GM12878 (cell line): ENCODE measurements around the gene SETBP1. TPM values are rescaled to one million over a fixed set of nuclear protein-coding genes. Genes with fewer than 3 reads are reported as not detected.

Source experiments
- ATAC-seq: fragments of 200-7000 bp; cut with Tn5 transposase; 3 replicates; pipeline ENCODE4 v1.9.1; 2020; ENCODE audit warnings: mild to moderate bottlenecking, moderate library complexity
- BruUV-seq: library from RNA; stranded (reverse); fragments of 400-500 nt; replicated peaks from 2 replicates; lab custom pipeline; 2021; lab: Mats Ljungman, UMichigan
- CTCF ChIA-PET: fragments of 300-600 bp; sonication (Branson Sonifier 250); formaldehyde crosslinking; extraction: SDS; loops from one replicate; lab custom pipeline; 2021; ENCODE audit warnings: inconsistent platforms; lab: Yijun Ruan, JAX
- POLR2A ChIA-PET: fragments of 350-600 bp; formaldehyde crosslinking; extraction: SDS; loops from one replicate; lab custom pipeline; 2021; ENCODE audit warnings: inconsistent platforms; lab: Charles Lee
- RAD21 ChIA-PET: fragments of 300-600 bp; sonication (Branson Sonifier 250); formaldehyde crosslinking; loops from one replicate; lab custom pipeline; 2023; ENCODE audit warnings: antibody characterized with exemption; ENCODE audit not compliant: unreplicated experiment; lab: Charles Lee
- SMC1A ChIA-PET: fragments of 300-600 bp; sonication (Branson Sonifier 250); formaldehyde crosslinking; loops from one replicate; lab custom pipeline; 2023; ENCODE audit not compliant: unreplicated experiment, uncharacterized antibody; lab: Charles Lee
- DNase-seq: peaks from one replicate; pipeline ENCODE4 v3.0.0-alpha.2; 2011; ENCODE audit warnings: low read depth, low spot score
- FAIRE-seq: peaks from 3 replicates; lab custom pipeline; 2011; peaks lifted over from hg19 to GRCh38; lab: Jason Lieb, UNC
- H2AFZ ChIP-seq: 2 replicates; pipeline ENCODE4 v1.6.0; 2011; ENCODE audit warnings: low read depth, low read length, control low read depth; ENCODE audit not compliant: control insufficient read depth
- H3K27ac ChIP-seq: 2 replicates; pipeline ENCODE4 v1.5.1; 2011; ENCODE audit warnings: control low read depth; ENCODE audit not compliant: control insufficient read depth, insufficient read depth
- H3K27me3 ChIP-seq, 2 experiments: replicated peaks in 1 of 2; 2 replicates each; pipeline versions ENCODE4 v1.6.0 to v1.6.1; 2011; ENCODE audit warnings: low read length in 1 of 2; ENCODE audit not compliant: control insufficient read depth in 2 of 2, insufficient read depth in 2 of 2
- H3K36me3 ChIP-seq, 2 experiments: 2 replicates each; pipeline ENCODE4 v1.5.1; 2011; ENCODE audit warnings: low read length in 1 of 2; ENCODE audit not compliant: control insufficient read depth in 2 of 2, insufficient read depth in 2 of 2
- H3K4me1 ChIP-seq: 2 replicates; pipeline ENCODE4 v1.6.1; 2011; ENCODE audit warnings: mild to moderate bottlenecking, low read length, moderate library complexity, mixed read lengths; ENCODE audit not compliant: control insufficient read depth, insufficient read depth
- H3K4me2 ChIP-seq: 2 replicates; pipeline ENCODE4 v1.6.0; 2011; ENCODE audit warnings: control low read depth; ENCODE audit not compliant: control insufficient read depth, insufficient read depth
- H3K4me3 ChIP-seq: fragments of 200-600 bp; sonication (generic); 2 replicates; pipeline ENCODE4 v1.5.1; 2016
- H3K79me2 ChIP-seq: 2 replicates; pipeline ENCODE4 v1.6.0; 2011; ENCODE audit warnings: low read length; ENCODE audit not compliant: control insufficient read depth, insufficient read depth
- H3K9ac ChIP-seq: 2 replicates; pipeline ENCODE4 v1.8.0; 2011; ENCODE audit warnings: low read length, control low read depth, mixed read lengths; ENCODE audit not compliant: control insufficient read depth, insufficient read depth
- H3K9me3 ChIP-seq: replicated peaks from 3 replicates; pipeline ENCODE4 v1.5.1; 2011; ENCODE audit warnings: mild to moderate bottlenecking, low read length; ENCODE audit not compliant: control insufficient read depth, insufficient read depth
- H4K20me1 ChIP-seq: 2 replicates; pipeline ENCODE4 v1.6.0; 2011; ENCODE audit not compliant: control insufficient read depth, insufficient read depth
- CBX3 ChIP-seq: fragments of 200-600 bp; sonication (generic); IDR thresholded peaks from 2 replicates; pipeline ENCODE4 v1.6.1; 2016; ENCODE audit warnings: low read depth, borderline replicate concordance
- CEBPZ ChIP-seq: fragments of 150-350 bp; IDR thresholded peaks from 2 replicates; pipeline ENCODE4 v1.6.1; 2016; ENCODE audit warnings: low read depth, low read length
- CHD4 ChIP-seq: fragments of 200-600 bp; sonication (generic); IDR thresholded peaks from 2 replicates; pipeline ENCODE4 v1.6.1; 2016; ENCODE audit warnings: mild to moderate bottlenecking
- CUX1 ChIP-seq: IDR thresholded peaks from 2 replicates; pipeline ENCODE4 v1.6.1; 2012; ENCODE audit warnings: improper control_type of control experiment, low read depth, low read length; ENCODE audit not compliant: insufficient replicate concordance
- E4F1 ChIP-seq: fragments of 450-650 bp; IDR thresholded peaks from 2 replicates; pipeline ENCODE4 v1.6.1; 2018; ENCODE audit warnings: borderline replicate concordance, mild to moderate bottlenecking; ENCODE audit not compliant: partially characterized antibody
- FOXK2 ChIP-seq: fragments of 450-650 bp; IDR thresholded peaks from 2 replicates; pipeline ENCODE4 v1.6.1; 2017; ENCODE audit warnings: mild to moderate bottlenecking, moderate library complexity
- HDGF ChIP-seq: fragments of 450-650 bp; IDR thresholded peaks from 2 replicates; pipeline ENCODE4 v1.6.1; 2016; ENCODE audit warnings: antibody characterized with exemption
- NBN ChIP-seq: fragments of 450-650 bp; IDR thresholded peaks from 2 replicates; pipeline ENCODE4 v1.6.1; 2016
- NR2C1 ChIP-seq: fragments of 450-650 bp; IDR thresholded peaks from 2 replicates; pipeline ENCODE4 v1.6.1; 2017; ENCODE audit warnings: antibody characterized with exemption, mild to moderate bottlenecking, moderate library complexity
- SIN3A ChIP-seq: IDR thresholded peaks from 2 replicates; pipeline ENCODE4 v1.6.1; 2012; ENCODE audit warnings: low read depth, low read length, improper control_type of control experiment
- TAF1 ChIP-seq: IDR thresholded peaks from 2 replicates; pipeline ENCODE4 v1.6.1; 2011; ENCODE audit warnings: mild to moderate bottlenecking, low read depth, low read length, borderline replicate concordance
- ZNF274 ChIP-seq: IDR thresholded peaks from one replicate; pipeline ENCODE4 v1.8.0; 2011; ENCODE audit not compliant: insufficient read length, insufficient read depth
- ZNF384 ChIP-seq: IDR thresholded peaks from 2 replicates; pipeline ENCODE4 v1.6.1; 2012; ENCODE audit warnings: low read depth, mild to moderate bottlenecking, low read length, improper control_type of control experiment, borderline replicate concordance
- ZZZ3 ChIP-seq: IDR thresholded peaks from 2 replicates; pipeline ENCODE4 v1.6.1; 2011; ENCODE audit warnings: low read depth; ENCODE audit not compliant: control insufficient read depth, insufficient read length
- WGBS: methylation state at CpG from one replicate; pipeline ENCODE4 v1.1.6; 2016; ENCODE audit warnings: low lambda C conversion rate; ENCODE audit not compliant: insufficient replicate concordance, insufficient coverage; ENCODE audit errors: missing lambda C conversion rate; 5-methylcytosine and 5-hydroxymethylcytosine counted together
- in situ Hi-C: fragments of 300-500 bp; cut with MboI; formaldehyde crosslinking; loops from 9 replicates; pipeline ENCODE4 v1.14.3; 2018; ENCODE audit warnings: mixed read lengths
- intact Hi-C: fragments of 100-400 bp; cut with micrococcal nuclease; formaldehyde crosslinking; loops from one replicate; pipeline ENCODE4 v1.14.2; 2022; ENCODE audit not compliant: unreplicated experiment
- polyA plus RNA-seq, 11 experiments: library from polyadenylated mRNA; depleted of rRNA in 4 of 11; unstranded in 6 of 11; stranded (reverse) in 5 of 11; fragments of >200 nt; fragmentation: Nextera tagmentation in 4 of 11; fragmentation: Illumina TruSeq in 1 of 11; extraction: Ambion mirVana in 4 of 11; extraction: Trizol in 1 of 11; gene quantifications; 1 replicate in 1 of 11; 2 replicates in 10 of 11; pipeline versions ENCODE4 v1.2.1 to v1.2.3, GENCODE V29; 2011 to 2016; ENCODE audit warnings: inconsistent platforms in 2 of 11, missing spikeins in 2 of 11, low read depth in 1 of 11
- total RNA-seq, 4 experiments: library from RNA; depleted of rRNA in 3 of 4; stranded (reverse); fragments of >200 nt in 3 of 4; fragmentation: Illumina TruSeq in 1 of 4; extraction: Trizol in 1 of 4; gene quantifications; 2 replicates each; pipeline versions ENCODE4 v1.2.1 to v1.2.3, GENCODE V29; 2013 to 2021

Gene SETBP1
- total and polyA plus RNA-seq, 10 of the 15 experiments (the other 5 are each of a cell fraction or from before 2014, with no cell fraction given), result 0.99 to 29.7 (median 8.3) TPM

GRCh38 chr18:44695503-44695902, 14.8 kb downstream of the SETBP1 start:
- FAIRE-seq (no peak), DNase-seq (no peak), ATAC-seq (no peak)
- H2AFZ ChIP-seq, result no peak overlapping the region
- 58% methylated on average over 4 of the region's 4 CpGs for WGBS
- no peaks in the 10 kb centered on the region; a peak in 1 of 4 replicates for H3K36me3 ChIP-seq
- H3K27me3 ChIP-seq, result no peaks in the 10 kb centered on the region
- ChIA-PET CTCF (interaction anchor here (1.2 to 4.2 kb wide), 3 partner anchors 9 to 28 kb away, joined by 3 to 21 read pairs (median 4); no protein-coding TSS in a partner anchor), SMC1A (interaction anchor here (0.7 to 22.0 kb wide), 7 partner anchors 10 to 214 kb away, joined by 3 to 216 read pairs (median 10); no protein-coding TSS in a partner anchor), POLR2A (interaction anchor here (0.5 to 1.8 kb wide), 3 partner anchors 103 to 1244 kb away, joined by 3 read pairs; no protein-coding TSS in a partner anchor), RAD21 (interaction anchor here (0.7 to 3.1 kb wide), 4 partner anchors 9 to 68 kb away, joined by 3 to 12 read pairs (median 4); no protein-coding TSS in a partner anchor)
- no peaks in the 10 kb centered on the region; the same call in none of the 2 replicates for H3K79me2 ChIP-seq
- in situ Hi-C loops (no loop called here), intact Hi-C loops (no loop called here)
- no peak overlapping the region for H3K4me2 ChIP-seq
- no peaks in the 10 kb centered on the region for H3K9me3 ChIP-seq
- BruUV-seq, result no TSS peak
- H3K4me1 ChIP-seq, result peaks cover 5% of the 10 kb centered on the region
- no peak overlapping the region for H3K4me3 ChIP-seq
- H4K20me1 ChIP-seq, result no peaks in the 10 kb centered on the region
- no peak overlapping the region for H3K27ac ChIP-seq
- H3K9ac ChIP-seq, result no peak overlapping the region
- TF ChIP-seq E4F1 (no peak), NR2C1 (no peak), CEBPZ (no peak), CHD4 (no peak), NBN (no peak), ZNF384 (no peak), CUX1 (no peak), ZZZ3 (no peak), HDGF (no peak), TAF1 (no peak), CBX3 (no peak), SIN3A (no peak), FOXK2 (no peak), ZNF274 (no peak)
